ENCODE measurements around the gene IGFLR1. TPM values are rescaled to one million over a fixed set of nuclear protein-coding genes. Genes with fewer than 3 reads are reported as not detected.

IGFLR1 gene
- total RNA-seq, 1 donor from 2014 or later = 138 TPM

DNA sequence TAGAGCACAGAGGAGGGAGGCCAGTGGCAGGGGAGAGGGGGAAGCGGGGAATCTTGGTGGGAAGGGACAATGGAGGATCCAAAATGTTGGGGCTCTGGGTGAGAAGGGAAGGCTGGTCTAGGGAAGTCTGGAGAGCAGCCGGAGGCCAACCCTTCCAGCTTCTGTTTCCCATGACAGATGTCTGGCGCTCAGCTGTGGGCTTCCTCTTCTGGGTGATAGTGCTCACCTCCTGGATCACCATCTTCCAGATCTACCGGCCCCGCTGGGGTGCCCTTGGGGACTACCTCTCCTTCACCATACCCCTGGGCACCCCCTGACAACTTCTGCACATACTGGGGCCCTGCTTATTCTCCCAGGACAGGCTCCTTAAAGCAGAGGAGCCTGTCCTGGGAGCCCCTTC lies 4.3 kb upstream of the IGFLR1 start:
- H3K4me3 Mint-ChIP-seq (ENCODE audit: low read depth) = peak overlapping the region; percentile 95
- DNase-seq (ENCODE audit: low spot score) = no peak
- H3K27ac Mint-ChIP-seq = peak overlapping the region; percentile 99
- no peaks in the 10 kb centered on the region for H3K9me3 Mint-ChIP-seq
- intact Hi-C loops (cut with micrococcal nuclease) = loop anchor here (10.0 kb wide), 3 partner anchors 248 to 468 kb away; partner anchors contain the start of genes SDHAF1, THAP8, WDR62 and ZNF146
- peaks cover 20% of the 10 kb centered on the region for H3K36me3 Mint-ChIP-seq (ENCODE audit: low read depth)
- H3K27me3 Mint-ChIP-seq (ENCODE audit: low read depth) = no peaks in the 10 kb centered on the region
- H3K4me1 Mint-ChIP-seq (ENCODE audit: low read depth) = peaks cover 41% of the 10 kb centered on the region

DNA sequence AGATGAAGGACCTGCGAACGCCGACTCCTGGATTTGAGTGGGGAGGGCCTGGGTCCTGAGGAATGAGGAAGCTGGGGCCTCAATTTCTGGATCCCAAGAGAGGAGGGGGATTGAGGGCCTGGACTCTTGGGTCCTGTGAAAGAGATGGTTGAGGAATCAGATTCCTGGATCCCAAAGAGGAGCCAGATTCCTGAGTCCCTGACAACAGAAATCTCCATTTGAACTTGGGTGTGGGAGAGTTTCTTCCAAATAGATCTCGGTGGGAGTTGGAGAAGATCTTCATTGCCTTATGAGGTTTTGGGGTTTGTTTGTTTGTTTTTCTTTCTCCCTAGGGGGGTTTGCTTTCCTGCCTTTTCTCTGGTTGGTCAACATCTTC lies 3.8 kb upstream of the IGFLR1 start:
- DNase-seq (ENCODE audit: low spot score) = no peak
- H3K36me3 Mint-ChIP-seq (ENCODE audit: low read depth) = peaks cover 20% of the 10 kb centered on the region
- no peaks in the 10 kb centered on the region for H3K27me3 Mint-ChIP-seq (ENCODE audit: low read depth)
- peaks cover 41% of the 10 kb centered on the region for H3K4me1 Mint-ChIP-seq (ENCODE audit: low read depth)
- H3K4me3 Mint-ChIP-seq (ENCODE audit: low read depth) = peak overlapping the region; percentile 95
- peak overlapping the region; percentile 99 for H3K27ac Mint-ChIP-seq
- H3K9me3 Mint-ChIP-seq = no peaks in the 10 kb centered on the region
- intact Hi-C loops (cut with micrococcal nuclease) = loop anchor here (10.0 kb wide), 3 partner anchors 249 to 469 kb away; partner anchors contain the start of genes SDHAF1, THAP8, WDR62 and ZNF146

DNA sequence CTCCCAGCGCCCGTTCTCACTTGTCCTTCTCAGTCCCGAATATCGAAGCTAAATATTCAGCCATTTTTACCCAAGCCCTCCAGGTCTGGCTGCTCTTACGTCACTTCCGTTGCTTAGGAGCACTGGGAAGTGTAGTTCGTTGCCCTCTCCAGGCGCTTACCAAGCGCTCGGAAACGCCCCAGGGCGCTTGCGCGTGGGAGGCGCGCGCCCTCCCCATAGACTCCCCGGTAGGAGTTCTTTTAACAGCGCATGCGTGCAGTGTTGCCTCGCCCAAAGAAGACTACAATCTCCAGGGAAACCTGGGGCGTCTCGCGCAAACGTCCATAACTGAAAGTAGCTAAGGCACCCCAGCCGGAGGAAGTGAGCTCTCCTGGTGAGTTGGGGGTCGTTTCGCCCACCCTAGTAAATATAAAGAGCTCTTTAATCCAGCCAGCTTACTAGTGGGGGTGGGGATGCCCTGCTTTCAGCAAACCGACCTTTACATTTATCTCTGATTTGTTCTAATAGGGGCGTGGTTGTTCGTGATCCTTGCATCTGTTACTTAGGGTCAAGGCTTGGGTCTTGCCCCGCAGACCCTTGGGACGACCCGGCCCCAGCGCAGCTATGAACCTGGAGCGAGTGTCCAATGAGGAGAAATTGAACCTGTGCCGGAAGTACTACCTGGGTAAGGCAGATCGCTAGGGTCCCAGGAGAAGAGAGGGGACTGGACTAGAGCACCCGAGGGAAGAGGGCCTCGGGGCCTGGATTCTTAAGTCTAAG lies 3.3 kb upstream of the IGFLR1 start, which contains the start of the genes PSENEN and U2AF1L4:
TSS of gene PSENEN (plus strand) at position 324 of the 759 bp plus-strand sequence. CDS start at position 604, 280 bp downstream.
TSS of gene U2AF1L4 (minus strand) at position 91 of the 759 bp plus-strand sequence. CDS start at position 64, 27 bp downstream.
- Mint-ChIP-seq H3K27me3 (ENCODE audit: low read depth) (no peaks in the 10 kb centered on the region), H3K4me3 (ENCODE audit: low read depth) (peak within 1 kb of the TSS; percentile 95), H3K9me3 (no peaks in the 10 kb centered on the region), H3K36me3 (ENCODE audit: low read depth) (peaks cover 23% of the 10 kb centered on the region), H3K4me1 (ENCODE audit: low read depth) (peaks cover 44% of the 10 kb centered on the region), H3K27ac (peak within 1 kb of the TSS; percentile 99)
- DNase-seq (ENCODE audit: low spot score) = peak; percentile 97
- intact Hi-C loops (cut with micrococcal nuclease) = loop anchor here (1.0 to 10.0 kb wide), 4 partner anchors 28 to 469 kb away; partner anchors contain the start of genes SDHAF1, THAP8, WDR62 and ZNF146

DNA sequence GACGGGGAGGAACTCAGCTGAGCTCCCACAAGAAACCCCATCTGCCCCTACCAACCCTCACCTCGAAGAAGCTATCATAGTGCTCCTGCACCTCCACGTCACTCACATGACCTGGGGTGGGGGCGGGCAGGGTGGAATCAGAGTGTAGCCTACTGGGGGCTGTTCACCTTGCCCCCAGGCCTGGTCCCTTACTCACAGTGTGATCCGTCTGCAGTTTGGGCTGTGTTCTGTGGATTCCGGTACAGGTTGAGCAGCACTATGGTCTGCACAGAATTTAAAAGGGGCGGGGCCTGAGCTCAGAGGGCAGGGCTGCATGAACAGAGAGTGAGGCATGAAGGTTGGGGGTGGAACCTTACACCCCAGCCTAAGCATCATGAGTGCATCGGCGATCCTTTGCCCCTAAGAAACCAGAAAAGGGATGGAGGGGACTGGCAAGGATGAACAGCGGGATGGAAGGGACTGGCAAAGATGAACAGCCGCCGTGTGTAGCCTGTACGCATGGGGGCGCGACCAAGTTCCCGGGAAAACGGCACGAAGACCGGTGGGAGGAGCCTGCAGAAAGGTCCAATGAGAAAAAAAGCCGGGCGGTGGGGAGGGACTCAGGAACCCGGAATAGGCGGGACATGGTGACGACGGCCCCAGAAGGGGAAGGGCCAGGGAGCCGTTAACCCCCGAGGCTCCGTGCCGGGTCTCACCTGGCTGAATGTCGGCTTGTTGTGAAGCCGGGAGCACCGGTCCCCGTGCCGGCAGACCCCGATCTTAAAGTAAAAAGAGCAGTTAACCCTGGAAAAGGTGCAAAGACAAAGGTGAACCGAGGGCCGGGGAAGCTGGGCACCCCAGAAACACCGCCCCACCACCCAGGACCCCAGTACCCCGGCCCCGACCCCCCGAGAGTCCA lies 2.4 kb upstream of the IGFLR1 start:
- Mint-ChIP-seq H3K4me1 (ENCODE audit: low read depth) (peaks cover 42% of the 10 kb centered on the region), H3K4me3 (ENCODE audit: low read depth) (peak overlapping the region; percentile 95), H3K27ac (peak overlapping the region; percentile 99), H3K36me3 (ENCODE audit: low read depth) (peaks cover 23% of the 10 kb centered on the region), H3K9me3 (no peaks in the 10 kb centered on the region), H3K27me3 (ENCODE audit: low read depth) (no peaks in the 10 kb centered on the region)
- DNase-seq (ENCODE audit: low spot score) = peak; percentile 92
- intact Hi-C loops (cut with micrococcal nuclease) = loop anchor here (1.0 to 10.0 kb wide), 7 partner anchors 27 to 470 kb away; partner anchors contain the start of genes COX6B1, SDHAF1, THAP8 and WDR62

DNA sequence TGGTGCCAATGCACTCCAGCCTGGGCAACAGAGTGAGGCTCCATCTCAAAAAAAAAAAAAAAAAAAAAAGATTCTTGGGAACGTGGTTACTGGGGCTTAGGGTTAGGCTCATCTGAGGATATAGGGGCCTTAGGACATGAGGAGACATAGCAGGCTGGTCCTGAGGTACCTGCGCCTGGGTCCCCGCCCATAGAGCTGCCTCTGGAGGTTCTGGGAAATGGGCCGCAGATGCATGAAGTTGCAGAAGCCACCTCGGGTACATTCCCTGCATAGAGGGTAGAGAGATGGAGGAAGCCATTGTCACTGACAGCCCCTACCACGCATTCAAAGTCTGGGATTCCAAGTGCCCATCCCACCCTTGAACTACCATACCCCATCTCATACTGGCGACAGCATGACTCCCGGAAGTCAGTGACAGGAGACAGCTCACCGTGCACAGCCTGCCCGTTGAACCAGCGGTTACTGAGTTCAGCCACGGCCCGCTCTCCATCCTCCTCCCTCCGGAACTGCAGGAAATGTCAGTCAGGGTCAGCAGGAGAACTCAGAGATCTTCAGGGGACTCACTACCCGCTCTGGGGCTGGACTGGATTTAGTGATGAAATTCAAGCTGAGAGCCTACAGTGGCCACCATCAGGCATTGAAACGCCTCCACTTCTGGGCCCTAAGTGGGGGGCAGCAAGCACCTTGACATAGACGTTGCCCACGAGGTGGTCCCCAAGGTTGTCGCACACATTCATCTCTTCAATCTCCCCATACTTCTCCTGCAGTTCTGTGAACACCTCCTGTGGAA lies 1.6 kb upstream of the IGFLR1 start:
- Mint-ChIP-seq H3K27me3 (ENCODE audit: low read depth) (no peaks in the 10 kb centered on the region), H3K36me3 (ENCODE audit: low read depth) (peaks cover 28% of the 10 kb centered on the region), H3K9me3 (no peaks in the 10 kb centered on the region), H3K4me3 (ENCODE audit: low read depth) (peak overlapping the region; percentile 95), H3K4me1 (ENCODE audit: low read depth) (peaks cover 37% of the 10 kb centered on the region), H3K27ac (peak overlapping the region; percentile 99)
- no peak for DNase-seq (ENCODE audit: low spot score)
- intact Hi-C loops (cut with micrococcal nuclease) = loop anchor here (1.0 to 10.0 kb wide), 6 partner anchors 42 to 471 kb away; partner anchors contain the start of genes COX6B1, SDHAF1, THAP8 and WDR62

DNA sequence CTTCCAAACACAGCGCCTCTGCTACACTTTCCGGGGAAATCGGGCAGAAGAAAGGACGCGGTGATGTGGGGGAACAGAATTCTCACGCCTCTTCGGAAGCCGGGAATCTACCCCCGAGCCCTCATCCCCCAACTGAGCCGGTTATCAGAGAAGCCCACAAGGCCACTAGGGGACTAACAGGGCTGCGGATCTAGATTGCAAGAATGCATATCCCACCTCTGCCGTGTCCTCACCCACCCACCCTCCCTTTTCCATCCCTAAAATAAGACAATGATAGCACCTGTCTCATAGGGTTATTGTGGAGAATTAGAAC lies 1.1 kb downstream of the IGFLR1 start:
- DNase-seq (ENCODE audit: low spot score) = no peak
- peak overlapping the region; percentile 94 for H3K27ac Mint-ChIP-seq
- peaks cover 30% of the 10 kb centered on the region for H3K4me1 Mint-ChIP-seq (ENCODE audit: low read depth)
- H3K27me3 Mint-ChIP-seq (ENCODE audit: low read depth) = no peaks in the 10 kb centered on the region
- peak overlapping the region; percentile 94 for H3K4me3 Mint-ChIP-seq (ENCODE audit: low read depth)
- intact Hi-C loops (cut with micrococcal nuclease) = loop anchor here (2.0 to 10.0 kb wide), 5 partner anchors 46 to 474 kb away; partner anchors contain the start of genes COX6B1, SDHAF1, THAP8 and WDR62
- peaks cover 51% of the 10 kb centered on the region for H3K36me3 Mint-ChIP-seq (ENCODE audit: low read depth)
- H3K9me3 Mint-ChIP-seq = no peaks in the 10 kb centered on the region

GRCh38 chr19:35740423-35741202 lies 1.6 kb downstream of the IGFLR1 start:
- H3K4me3 Mint-ChIP-seq (ENCODE audit: low read depth) = peak overlapping the region; percentile 94
- H3K4me1 Mint-ChIP-seq (ENCODE audit: low read depth) = peaks cover 25% of the 10 kb centered on the region
- H3K27ac Mint-ChIP-seq = peak overlapping the region; percentile 94
- intact Hi-C loops (cut with micrococcal nuclease) = loop anchor here (1.0 to 10.0 kb wide), 7 partner anchors 28 to 474 kb away; partner anchors contain the start of genes COX6B1, SDHAF1, THAP8 and WDR62
- H3K36me3 Mint-ChIP-seq (ENCODE audit: low read depth) = peaks cover 54% of the 10 kb centered on the region
- H3K9me3 Mint-ChIP-seq = no peaks in the 10 kb centered on the region
- peak; percentile 95 for DNase-seq (ENCODE audit: low spot score)
- H3K27me3 Mint-ChIP-seq (ENCODE audit: low read depth) = no peaks in the 10 kb centered on the region

DNA sequence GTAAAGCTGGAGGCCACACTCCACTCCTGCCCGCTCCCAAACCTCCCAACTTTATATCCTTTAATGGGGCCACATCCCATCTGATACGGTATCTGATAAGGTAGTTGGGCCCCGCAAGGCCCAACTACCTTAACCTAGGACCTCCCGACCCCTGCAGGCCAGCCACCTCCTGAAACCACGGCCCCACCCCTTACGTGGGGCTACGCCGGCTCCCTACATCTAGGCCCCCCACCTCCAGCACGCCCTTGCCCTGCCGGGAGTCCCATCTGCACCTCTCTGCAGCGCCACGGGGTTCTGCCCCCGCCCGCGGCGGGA lies 2.2 kb downstream of the IGFLR1 start:
- Mint-ChIP-seq H3K4me3 (ENCODE audit: low read depth) (peak overlapping the region; percentile 94), H3K4me1 (ENCODE audit: low read depth) (peaks cover 25% of the 10 kb centered on the region), H3K27ac (no peak overlapping the region), H3K9me3 (no peaks in the 10 kb centered on the region), H3K27me3 (ENCODE audit: low read depth) (no peaks in the 10 kb centered on the region), H3K36me3 (ENCODE audit: low read depth) (peaks cover 59% of the 10 kb centered on the region)
- no peak for DNase-seq (ENCODE audit: low spot score)
- intact Hi-C loops (cut with micrococcal nuclease) = loop anchor here (1.0 to 10.0 kb wide), 7 partner anchors 28 to 475 kb away; partner anchors contain the start of genes COX6B1, SDHAF1, THAP8 and WDR62

DNA sequence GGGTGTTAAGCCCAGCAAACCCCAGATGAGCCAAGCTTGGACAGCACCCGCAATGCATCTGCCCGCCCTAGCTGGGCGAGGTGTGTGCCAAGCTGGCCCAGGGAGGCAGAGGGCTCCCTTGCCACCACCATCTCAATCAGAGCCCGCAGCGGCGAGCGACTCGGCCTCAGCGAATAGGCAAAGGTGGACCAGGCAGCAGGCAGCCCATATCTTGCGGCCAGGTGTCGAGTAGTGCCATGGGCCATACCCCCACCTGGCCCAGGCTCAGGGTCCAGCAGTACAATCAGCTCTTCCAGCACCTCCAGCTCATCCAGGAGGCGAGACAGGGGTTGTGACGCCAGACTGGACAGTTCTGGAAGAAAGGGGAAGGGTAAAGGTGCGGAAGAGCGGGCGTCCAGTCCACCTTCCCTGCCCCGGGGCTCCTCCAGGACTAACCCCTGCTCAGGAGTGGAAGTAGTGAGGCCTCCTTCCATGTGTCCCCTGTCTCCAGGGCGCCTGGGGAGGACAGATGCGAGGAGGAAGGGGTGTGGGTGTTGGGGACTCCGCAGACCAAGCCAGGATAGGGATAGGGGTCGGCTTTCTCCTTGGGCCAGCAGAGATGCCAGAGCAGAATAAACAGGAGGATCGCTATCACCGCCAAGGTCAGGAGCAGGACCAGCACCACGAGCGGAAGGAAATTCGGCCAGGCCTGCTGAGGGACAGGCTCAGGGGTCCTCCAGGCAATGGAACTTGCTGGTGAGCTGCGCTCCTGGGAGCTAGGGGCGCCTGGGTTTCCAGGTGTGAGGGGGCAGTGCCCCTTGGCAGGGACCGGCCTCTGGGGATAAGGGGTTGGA lies 2.8 kb downstream of the IGFLR1 start:
- Mint-ChIP-seq H3K27me3 (ENCODE audit: low read depth) (no peaks in the 10 kb centered on the region), H3K27ac (no peak overlapping the region), H3K4me1 (ENCODE audit: low read depth) (peaks cover 25% of the 10 kb centered on the region), H3K36me3 (ENCODE audit: low read depth) (peaks cover 65% of the 10 kb centered on the region), H3K4me3 (ENCODE audit: low read depth) (peak overlapping the region; percentile 47), H3K9me3 (no peaks in the 10 kb centered on the region)
- intact Hi-C loops (cut with micrococcal nuclease) = loop anchor here (1.0 to 10.0 kb wide), 7 partner anchors 27 to 475 kb away; partner anchors contain the start of genes COX6B1, SDHAF1, THAP8 and WDR62
- no peak for DNase-seq (ENCODE audit: low spot score)

- intact Hi-C loops (cut with micrococcal nuclease) = no loop called here
- Mint-ChIP-seq H3K4me1 (ENCODE audit: low read depth) (peaks cover 22% of the 10 kb centered on the region), H3K36me3 (ENCODE audit: low read depth) (peaks cover 68% of the 10 kb centered on the region), H3K27ac (no peak overlapping the region), H3K27me3 (ENCODE audit: low read depth) (no peaks in the 10 kb centered on the region), H3K9me3 (no peaks in the 10 kb centered on the region), H3K4me3 (ENCODE audit: low read depth) (peak overlapping the region; percentile 47)
- DNase-seq (ENCODE audit: low spot score) = no peak
Measured at GRCh38 chr19:35738887-35739229, 3.4 kb downstream of the IGFLR1 start.
